Fibroblast of pulmonary artery (primary cell): Measurements from ENCODE around the gene ADAMTS12.

Source experiments
- DNase-seq: peaks from one replicate; pipeline ENCODE4 v3.0.0-alpha.2; 2010; ENCODE audit warnings: low read depth
- H3K4me3 ChIP-seq: replicated peaks from 2 replicates; pipeline ENCODE4 v1.5.1; 2011; ENCODE audit warnings: low read depth, mild to moderate bottlenecking, control low read depth, low read length, moderate library complexity
- TF ChIP-seq, protein P1 (sequence below): IDR thresholded peaks from 2 replicates; pipeline ENCODE4 v1.5.1; 2011; ENCODE audit warnings: mild to moderate bottlenecking, control low read depth, low read length, inconsistent platforms; ENCODE audit errors: missing control alignments

Gene ADAMTS12

GRCh38 chr5:33809936-33810335, 81.9 kb downstream of the ADAMTS12 start:
- DNase-seq, result no peak
- TF ChIP-seq, protein P1, sequence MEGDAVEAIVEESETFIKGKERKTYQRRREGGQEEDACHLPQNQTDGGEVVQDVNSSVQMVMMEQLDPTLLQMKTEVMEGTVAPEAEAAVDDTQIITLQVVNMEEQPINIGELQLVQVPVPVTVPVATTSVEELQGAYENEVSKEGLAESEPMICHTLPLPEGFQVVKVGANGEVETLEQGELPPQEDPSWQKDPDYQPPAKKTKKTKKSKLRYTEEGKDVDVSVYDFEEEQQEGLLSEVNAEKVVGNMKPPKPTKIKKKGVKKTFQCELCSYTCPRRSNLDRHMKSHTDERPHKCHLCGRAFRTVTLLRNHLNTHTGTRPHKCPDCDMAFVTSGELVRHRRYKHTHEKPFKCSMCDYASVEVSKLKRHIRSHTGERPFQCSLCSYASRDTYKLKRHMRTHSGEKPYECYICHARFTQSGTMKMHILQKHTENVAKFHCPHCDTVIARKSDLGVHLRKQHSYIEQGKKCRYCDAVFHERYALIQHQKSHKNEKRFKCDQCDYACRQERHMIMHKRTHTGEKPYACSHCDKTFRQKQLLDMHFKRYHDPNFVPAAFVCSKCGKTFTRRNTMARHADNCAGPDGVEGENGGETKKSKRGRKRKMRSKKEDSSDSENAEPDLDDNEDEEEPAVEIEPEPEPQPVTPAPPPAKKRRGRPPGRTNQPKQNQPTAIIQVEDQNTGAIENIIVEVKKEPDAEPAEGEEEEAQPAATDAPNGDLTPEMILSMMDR, result no peak
- no peak overlapping the region for H3K4me3 ChIP-seq

- TF ChIP-seq, protein P1, result no peak
- DNase-seq, result no peak
- H3K4me3 ChIP-seq, result no peak overlapping the region
Measured at GRCh38 chr5:33808699-33809098, 83.1 kb downstream of the ADAMTS12 start.

- peak; percentile 25 for DNase-seq
Measured at GRCh38 chr5:33807771-33808170, 84.0 kb downstream of the ADAMTS12 start.

GRCh38 chr5:33806738-33807442, 84.9 kb downstream of the ADAMTS12 start:
- peak; percentile 83 for DNase-seq
- H3K4me3 ChIP-seq, result peak overlapping the region; percentile 27
- TF ChIP-seq, protein P1, result peak; percentile 26

More at GRCh38 chr5:33807771-33808170, 84.0 kb downstream of the ADAMTS12 start:
- H3K4me3 ChIP-seq, result no peak overlapping the region
- TF ChIP-seq, protein P1, result no peak

- no peak overlapping the region for H3K4me3 ChIP-seq
- no peak for DNase-seq
- TF ChIP-seq, protein P1, result no peak
Measured at GRCh38 chr5:33801292-33801691, 90.5 kb downstream of the ADAMTS12 start.

- peak; percentile 50 for DNase-seq
- TF ChIP-seq, protein P1, result no peak
Measured at GRCh38 chr5:33800241-33800950, 91.4 kb downstream of the ADAMTS12 start.

More at GRCh38 chr5:33800241-33800950, 91.4 kb downstream of the ADAMTS12 start:
- H3K4me3 ChIP-seq, result no peak overlapping the region
